PFSK-1 (cell line): ENCODE results near the gene ELMO1.

Source experiments
- POLR2AphosphoS5 ChIP-seq: IDR thresholded peaks from 2 replicates; pipeline ENCODE4 v1.6.1; 2012; ENCODE audit warnings: low read depth, mild to moderate bottlenecking, control low read depth, low read length, moderate library complexity
- REST ChIP-seq, 2 experiments: IDR thresholded peaks; 2 replicates each; pipeline versions ENCODE4 v1.6.1 to v1.8.0; 2011 to 2012; ENCODE audit warnings: low read depth in 2 of 2, low read length in 2 of 2, control low read depth in 1 of 2, inconsistent platforms in 1 of 2, mild to moderate bottlenecking in 1 of 2, moderate library complexity in 1 of 2; ENCODE audit not compliant: insufficient read depth in 1 of 2
- SIN3A ChIP-seq: IDR thresholded peaks from 2 replicates; pipeline ENCODE4 v1.6.1; 2012; ENCODE audit warnings: mild to moderate bottlenecking, low read length, moderate library complexity, borderline replicate concordance; ENCODE audit not compliant: insufficient read depth
- TAF1 ChIP-seq: IDR thresholded peaks from 2 replicates; pipeline ENCODE4 v1.6.1; 2012; ENCODE audit warnings: low read length, control low read depth, borderline replicate concordance; ENCODE audit not compliant: insufficient read depth

GRCh38 chr7:37482505-37482904 lies 33.8 kb upstream of the ELMO1 start:
- TF ChIP-seq REST (IDR thresholded peaks at IDR 0.05; ENCODE audit: insufficient read depth in 1 of 2, low read depth in 2 of 2, low read length in 2 of 2) (no peak), POLR2AphosphoS5 (no peak), TAF1 (no peak), SIN3A (no peak)
